GM18502 (cell line): ENCODE results near the gene TMEM80.
"Not testable (repeated sequence)": the region's sequence is repeated elsewhere in the genome, so short reads cannot be mapped to it uniquely, and the experiment has no call there.

Source experiments
- ATAC-seq: cut with Tn5 transposase; IDR thresholded peaks from one replicate; pipeline ENCODE4 v1.9.1; 2021; ENCODE audit warnings: mild to moderate bottlenecking; ENCODE audit not compliant: unreplicated experiment, poor library complexity

TMEM80 gene

DNA sequence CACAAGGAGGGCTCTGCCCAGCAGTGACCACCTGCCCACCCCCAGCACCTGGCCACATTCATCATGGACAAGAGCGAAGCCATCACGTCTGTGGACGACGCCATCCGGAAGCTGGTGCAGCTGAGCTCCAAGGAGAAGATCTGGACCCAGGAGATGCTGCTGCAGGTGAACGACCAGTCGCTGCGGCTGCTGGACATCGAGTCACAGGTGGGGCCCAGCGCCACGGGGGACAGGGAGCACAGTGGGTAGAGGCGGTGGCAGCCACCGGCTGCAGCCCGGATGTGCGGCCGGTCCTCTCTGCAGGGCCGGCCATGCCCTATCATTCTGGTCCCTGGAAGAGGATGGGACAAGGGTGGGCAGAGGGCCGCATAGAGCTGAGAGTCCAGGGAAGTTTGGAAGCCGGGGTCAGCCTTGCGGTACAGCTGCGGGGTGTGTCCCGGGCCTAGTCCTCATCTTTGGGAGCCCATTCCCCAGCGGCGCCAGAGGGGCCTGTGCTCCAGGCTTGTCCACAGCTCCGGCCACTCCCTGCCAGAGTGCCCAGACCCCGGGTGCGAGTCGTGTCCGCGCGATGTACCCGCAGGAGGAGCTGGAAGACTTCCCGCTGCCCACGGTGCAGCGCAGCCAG is 24.5 kb downstream of the TMEM80 start:
- ATAC-seq: no peak

DNA sequence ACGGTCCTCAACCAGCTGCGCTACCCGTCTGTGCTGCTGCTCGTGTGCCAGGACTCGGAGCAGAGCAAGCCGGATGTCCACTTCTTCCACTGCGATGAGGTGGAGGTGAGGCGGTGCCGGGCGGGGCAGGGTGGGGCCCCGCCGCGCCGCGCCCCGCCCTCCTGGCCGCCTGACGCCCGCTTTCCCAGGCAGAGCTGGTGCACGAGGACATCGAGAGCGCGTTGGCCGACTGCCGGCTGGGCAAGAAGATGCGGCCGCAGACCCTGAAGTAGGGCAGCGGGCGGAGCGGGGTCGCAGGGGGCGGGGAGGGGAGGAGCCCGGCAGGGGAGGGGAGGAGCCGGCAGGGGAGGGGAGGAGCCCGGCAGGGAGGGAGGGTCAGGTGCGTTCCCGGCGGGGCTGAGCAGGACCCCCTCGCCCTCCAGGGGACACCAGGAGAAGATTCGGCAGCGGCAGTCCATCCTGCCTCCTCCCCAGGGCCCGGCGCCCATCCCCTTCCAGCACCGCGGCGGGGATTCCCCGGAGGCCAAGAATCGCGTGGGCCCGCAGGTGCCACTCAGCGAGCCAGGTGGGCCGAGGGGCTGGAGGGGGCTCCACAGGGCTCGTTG is 25.1 kb downstream of the TMEM80 start:
- ATAC-seq: no peak

DNA sequence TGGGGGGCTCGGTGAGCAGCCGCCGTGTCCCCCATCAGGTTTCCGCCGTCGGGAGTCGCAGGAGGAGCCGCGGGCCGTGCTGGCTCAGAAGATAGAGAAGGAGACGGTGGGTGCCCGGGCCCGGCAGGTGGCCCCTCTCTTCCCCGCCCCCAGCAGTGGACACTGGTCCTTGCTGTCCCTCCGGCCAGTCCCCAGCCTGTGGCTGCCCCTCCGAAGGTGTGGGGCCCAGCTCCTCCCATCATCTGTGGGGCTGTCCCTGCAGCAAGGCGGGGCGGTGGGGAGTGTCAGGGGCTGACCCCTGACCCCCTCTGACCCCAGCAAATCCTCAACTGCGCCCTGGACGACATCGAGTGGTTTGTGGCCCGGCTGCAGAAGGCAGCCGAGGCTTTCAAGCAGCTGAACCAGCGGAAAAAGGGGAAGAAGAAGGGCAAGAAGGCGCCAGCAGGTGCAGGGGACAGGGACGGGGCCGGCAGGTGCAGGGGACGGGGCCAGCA is 25.7 kb downstream of the TMEM80 start:
- no peak for ATAC-seq

DNA sequence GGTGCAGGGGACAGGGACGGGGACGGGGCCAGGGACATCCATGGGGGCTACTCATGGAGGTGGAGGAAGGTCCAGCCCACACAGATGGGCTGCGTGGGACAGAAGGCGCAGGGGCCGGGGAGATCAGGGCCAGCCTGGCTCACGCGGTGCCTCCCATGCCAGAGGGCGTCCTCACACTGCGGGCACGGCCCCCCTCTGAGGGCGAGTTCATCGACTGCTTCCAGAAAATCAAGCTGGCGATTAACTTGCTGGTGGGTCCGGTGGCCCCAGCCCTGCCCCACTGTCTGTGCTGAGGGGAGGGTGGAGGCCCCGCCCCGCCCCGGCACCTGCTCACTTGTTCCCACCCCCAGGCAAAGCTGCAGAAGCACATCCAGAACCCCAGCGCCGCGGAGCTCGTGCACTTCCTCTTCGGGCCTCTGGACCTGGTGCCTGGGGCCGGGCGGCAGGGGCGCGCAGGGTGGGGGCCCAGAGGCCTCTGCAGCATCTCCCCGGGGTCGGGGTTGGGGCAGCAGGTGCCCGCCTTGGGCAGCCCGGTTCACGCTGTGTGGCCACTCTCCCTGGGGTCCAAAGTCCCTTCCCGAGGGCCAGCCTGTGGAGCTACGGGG is 26.2 kb downstream of the TMEM80 start:
- no peak for ATAC-seq

- ATAC-seq: no peak
Observed at GRCh38 chr11:722346-722811, 26.8 kb downstream of the TMEM80 start.

GRCh38 chr11:723120-723883 is 27.7 kb downstream of the TMEM80 start:
- ATAC-seq: no peak

- ATAC-seq: no peak
Observed at GRCh38 chr11:724049-724777, 28.6 kb downstream of the TMEM80 start.

DNA sequence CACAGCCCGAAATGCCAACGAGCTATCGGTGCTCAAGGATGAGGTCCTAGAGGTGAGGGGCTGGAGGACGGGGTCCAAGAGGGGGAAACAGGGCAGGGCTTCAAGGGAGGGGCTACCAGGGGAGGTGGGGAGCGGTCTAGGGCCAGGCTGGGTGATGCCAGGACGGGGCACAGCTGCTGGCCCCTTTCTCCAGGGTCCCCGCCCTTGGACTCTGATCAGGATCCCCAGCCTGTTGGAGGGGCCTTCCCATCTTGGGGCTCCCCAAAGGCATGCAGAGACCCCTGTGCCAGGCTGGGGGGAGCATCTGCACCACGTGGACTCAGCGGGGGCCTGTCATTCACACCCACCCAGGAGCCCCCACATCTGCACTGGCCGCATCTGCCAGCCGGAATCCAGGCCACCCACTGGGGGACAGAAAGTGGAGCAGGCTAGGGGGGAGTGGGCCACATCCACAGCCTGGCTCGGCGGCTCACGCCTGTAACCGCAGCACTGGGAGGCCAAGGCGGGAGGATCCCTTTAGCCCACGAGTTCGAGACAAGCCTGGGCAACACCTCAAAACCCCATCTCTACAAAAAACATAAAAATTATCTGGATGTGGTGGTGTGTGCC is 29.3 kb downstream of the TMEM80 start:
- ATAC-seq: no peak

DNA sequence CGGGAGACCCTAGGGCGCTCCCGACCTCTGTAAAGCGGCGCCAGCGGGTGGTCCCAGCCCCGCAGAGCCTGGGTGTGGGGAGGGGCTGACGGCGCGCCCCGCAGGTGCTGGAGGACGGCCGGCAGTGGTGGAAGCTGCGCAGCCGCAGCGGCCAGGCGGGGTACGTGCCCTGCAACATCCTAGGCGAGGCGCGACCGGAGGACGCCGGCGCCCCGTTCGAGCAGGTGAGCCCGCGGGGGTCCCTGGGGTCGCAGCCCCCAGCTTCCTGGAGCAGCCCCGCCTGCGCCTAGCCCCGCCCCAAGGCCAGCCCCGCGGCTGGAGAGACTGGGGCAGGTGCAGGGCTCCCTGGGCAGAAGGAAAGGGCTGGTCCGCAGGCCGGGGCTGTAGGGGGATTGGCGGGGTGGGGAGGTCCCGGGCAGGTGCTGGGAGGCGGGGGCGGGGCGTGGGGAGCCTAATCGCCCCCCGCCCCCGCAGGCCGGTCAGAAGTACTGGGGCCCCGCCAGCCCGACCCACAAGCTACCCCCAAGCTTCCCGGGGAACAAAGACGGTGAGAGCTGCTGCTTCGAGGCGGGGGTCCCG is 30.1 kb downstream of the TMEM80 start:
- ATAC-seq: no peak

DNA sequence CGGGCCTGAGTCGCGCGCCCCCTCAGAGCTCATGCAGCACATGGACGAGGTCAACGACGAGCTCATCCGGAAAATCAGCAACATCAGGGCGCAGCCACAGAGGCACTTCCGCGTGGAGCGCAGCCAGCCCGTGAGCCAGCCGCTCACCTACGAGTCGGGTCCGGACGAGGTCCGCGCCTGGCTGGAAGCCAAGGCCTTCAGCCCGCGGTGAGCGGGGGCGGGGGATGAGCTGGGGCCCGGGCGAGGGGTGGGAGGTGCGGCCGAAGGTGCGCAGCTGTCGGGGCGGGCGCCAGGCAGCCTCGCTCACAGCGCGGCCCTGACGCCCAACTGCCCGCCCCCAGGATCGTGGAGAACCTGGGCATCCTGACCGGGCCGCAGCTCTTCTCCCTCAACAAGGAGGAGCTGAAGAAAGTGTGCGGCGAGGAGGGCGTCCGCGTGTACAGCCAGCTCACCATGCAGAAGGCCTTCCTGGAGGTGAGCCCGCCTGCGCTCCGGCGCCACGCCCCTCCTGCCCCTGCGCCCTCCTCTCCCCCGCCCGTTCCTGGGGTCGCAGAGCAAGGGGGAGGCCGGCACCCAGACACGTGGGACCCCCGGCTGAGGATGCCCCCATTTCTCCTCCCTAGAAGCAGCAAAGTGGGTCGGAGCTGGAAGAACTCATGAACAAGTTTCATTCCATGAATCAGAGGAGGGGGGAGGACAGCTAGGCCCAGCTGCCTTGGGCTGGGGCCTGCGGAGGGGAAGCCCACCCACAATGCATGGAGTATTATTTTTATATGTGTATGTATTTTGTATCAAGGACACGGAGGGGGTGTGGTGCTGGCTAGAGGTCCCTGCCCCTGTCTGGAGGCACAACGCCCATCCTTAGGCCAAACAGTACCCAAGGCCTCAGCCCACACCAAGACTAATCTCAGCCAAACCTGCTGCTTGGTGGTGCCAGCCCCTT is 30.9 kb downstream of the TMEM80 start:
- ATAC-seq: no peak

- ATAC-seq: no peak
Observed at GRCh38 chr11:727281-727701, 31.7 kb downstream of the TMEM80 start.

DNA sequence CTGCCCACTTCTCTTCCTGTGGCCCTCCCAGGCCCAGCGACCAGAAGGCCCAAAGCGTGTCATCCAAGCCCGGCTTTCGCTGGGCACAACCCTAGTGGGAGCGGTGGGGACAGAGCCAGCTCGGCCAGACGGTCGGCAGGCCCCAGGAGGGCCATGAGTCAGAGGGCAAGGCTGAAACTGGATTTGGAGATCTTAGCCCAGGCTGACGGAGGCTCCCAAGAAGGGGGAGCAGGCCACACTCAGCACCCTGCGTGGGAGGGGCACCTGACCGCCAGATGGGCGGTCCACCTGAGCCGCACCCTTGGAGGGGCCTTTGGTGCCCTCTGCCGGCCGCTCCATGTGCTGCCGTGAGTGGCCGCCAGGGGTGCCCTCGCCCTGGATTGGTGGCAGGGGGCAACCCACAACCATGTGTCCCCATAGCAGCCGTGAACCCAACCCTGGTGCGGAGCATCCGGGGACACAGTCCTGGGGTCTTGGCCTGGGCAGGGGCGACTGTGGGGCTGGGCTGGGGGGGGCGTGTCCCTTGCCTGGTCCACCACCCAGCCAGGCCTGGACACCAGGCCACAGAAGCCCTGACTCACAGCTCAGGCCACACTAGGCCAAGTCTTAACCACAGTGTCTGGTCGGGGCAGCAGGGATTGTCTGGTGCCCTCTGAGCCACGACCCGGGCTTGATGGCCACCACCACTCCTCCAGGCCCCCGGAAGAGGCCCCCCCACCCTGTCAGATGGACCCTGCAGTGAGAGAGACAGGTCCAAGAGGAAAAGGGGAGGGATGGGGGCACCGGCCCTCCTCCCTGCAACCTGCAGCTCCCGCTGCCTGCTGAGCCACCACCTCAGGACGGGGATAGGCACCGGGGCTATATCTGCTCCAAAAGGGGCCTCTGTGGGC is 32.5 kb downstream of the TMEM80 start:
- ATAC-seq: peak; percentile 50

GRCh38 chr11:728901-729491 is 33.4 kb downstream of the TMEM80 start:
- no peak for ATAC-seq

DNA sequence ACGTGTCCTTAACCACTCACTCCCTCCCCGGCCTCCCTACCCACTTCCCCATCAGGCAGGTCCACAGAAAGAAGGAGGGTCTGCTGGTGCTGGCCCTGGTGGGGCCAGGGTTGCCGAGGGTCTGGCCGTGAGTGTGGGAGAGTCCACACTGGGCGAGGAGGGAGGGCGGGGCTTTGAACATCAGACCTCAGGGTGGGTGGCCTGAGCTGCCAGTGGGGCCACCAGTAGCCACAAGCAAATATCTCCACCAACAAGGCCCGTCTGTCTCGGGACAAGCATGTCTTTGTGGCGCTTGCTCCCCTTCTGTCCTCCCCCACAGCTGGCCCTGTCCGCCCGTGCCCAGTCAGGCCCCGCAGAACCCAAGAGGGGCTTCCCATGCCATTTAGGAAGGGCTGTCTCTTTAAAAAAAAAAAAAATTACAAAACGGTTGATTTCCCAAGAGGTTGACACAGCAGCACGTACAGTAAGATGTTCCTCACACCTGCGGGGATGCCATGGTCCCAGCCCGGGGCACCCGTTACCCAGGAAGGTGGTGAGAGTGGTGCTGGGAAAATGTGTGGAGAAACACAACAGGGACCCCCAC is 34.0 kb downstream of the TMEM80 start:
- no peak for ATAC-seq

GRCh38 chr11:733072-733471 is 37.5 kb downstream of the TMEM80 start:
- no peak for ATAC-seq

DNA sequence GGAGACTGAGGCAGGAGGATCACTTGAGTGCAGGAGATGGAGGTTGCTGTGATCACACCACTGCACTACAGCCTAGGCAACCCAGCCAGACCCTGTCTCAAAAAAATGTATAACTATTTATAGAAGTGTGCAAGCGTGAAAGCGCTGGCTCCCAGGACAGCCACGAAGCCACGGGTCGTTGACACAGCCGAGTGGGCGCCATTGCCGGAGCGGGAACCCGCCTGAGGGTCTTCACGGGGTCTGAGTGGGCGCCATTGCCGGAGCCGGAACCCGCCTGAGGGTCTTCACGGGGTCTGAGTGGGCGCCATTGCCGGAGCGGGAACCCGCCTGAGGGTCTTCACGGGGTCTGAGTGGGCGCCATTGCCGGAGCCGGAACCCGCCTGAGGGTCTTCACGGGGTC is 38.9 kb downstream of the TMEM80 start:
- ATAC-seq: not testable (repeated sequence)

DNA sequence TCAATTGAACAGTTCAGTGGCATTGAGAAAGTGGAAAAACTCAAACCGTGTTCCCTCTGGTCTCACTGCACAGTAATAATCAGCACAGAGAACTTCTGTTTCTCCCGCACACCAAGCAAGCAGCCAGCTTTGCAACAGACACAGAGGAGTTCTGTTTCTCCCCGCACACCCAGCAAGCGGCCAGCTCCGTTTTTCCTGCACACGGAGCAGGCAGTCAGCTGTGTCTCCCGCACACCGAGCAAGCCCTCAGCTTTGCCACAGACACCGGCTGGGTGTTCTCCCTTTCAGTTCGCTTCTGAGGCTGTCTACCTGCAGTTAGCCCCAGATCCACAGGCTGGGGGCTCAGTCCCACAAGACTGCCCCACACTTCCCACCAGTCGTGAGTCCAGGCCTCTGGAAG is 41.8 kb downstream of the TMEM80 start:
- ATAC-seq: no peak
